Motor neuron (in vitro differentiated cells): ENCODE data around the gene DNAAF1. TPM values are rescaled to one million over a fixed set of nuclear protein-coding genes. Genes with fewer than 3 reads are reported as not detected.
"Not testable (repeated sequence)": the region's sequence is repeated elsewhere in the genome, so short reads cannot be mapped to it uniquely, and the experiment has no call there.

Source experiments
- ATAC-seq, 8 experiments: fragments of 200-7000 bp; cut with Tn5 transposase; replicated peaks in 6 of 8; 2 replicates each; pipeline ENCODE4 v1.8.0; 2021; ENCODE audit warnings: mild to moderate bottlenecking in 8 of 8, moderate library complexity in 8 of 8
- H3K27ac ChIP-seq, 2 donors: fragments of 250-450 bp; sonication (Bioruptor Pico); 2 replicates each; pipeline ENCODE4 v1.9.0; 2021; ENCODE audit warnings: antibody characterized with exemption in 2 of 2, mild to moderate bottlenecking in 2 of 2, moderate library complexity in 1 of 2
- H3K4me1 ChIP-seq, 2 donors: fragments of 250-450 bp; sonication (Bioruptor Pico); replicated peaks in 1 of 2; 2 replicates each; pipeline ENCODE4 v1.6.1; 2021; ENCODE audit warnings: antibody characterized with exemption in 2 of 2, mild to moderate bottlenecking in 2 of 2, moderate library complexity in 1 of 2
- H3K4me3 ChIP-seq, 5 donors: fragments of 250-450 bp; sonication (Bioruptor Pico); 2 replicates each; pipeline ENCODE4 v1.9.0; 2021; ENCODE audit warnings: antibody characterized with exemption in 5 of 5, mild to moderate bottlenecking in 5 of 5, moderate library complexity in 4 of 5
- WGBS, 10 experiments: fragments of 450-650 bp; shearing (Covaris generic); methylation state at CpG; one replicate each; pipeline ENCODE4 v1.0.0; 2022; 5-methylcytosine and 5-hydroxymethylcytosine counted together
- in situ Hi-C, 9 experiments: fragments of 400-800 bp; cut with MboI; loops; one replicate each; pipeline ENCODE4 v1.15.0; 2021; ENCODE audit warnings: low sequenced_read_pairs in 9 of 9, low pct_unique_long_range_greater_than_20kb in 2 of 9; ENCODE audit not compliant: unreplicated experiment in 9 of 9
- total RNA-seq, 8 experiments: library from RNA; unstranded; fragments of 300-600 nt; gene quantifications; 2 replicates each; pipeline versions ENCODE4 v1.2.3 to v1.2.4, GENCODE V29; 2022

DNAAF1 gene
- total RNA-seq, 8 experiments from 2014 or later, result 0.36 to 17.7 (median 1.2) TPM

DNA sequence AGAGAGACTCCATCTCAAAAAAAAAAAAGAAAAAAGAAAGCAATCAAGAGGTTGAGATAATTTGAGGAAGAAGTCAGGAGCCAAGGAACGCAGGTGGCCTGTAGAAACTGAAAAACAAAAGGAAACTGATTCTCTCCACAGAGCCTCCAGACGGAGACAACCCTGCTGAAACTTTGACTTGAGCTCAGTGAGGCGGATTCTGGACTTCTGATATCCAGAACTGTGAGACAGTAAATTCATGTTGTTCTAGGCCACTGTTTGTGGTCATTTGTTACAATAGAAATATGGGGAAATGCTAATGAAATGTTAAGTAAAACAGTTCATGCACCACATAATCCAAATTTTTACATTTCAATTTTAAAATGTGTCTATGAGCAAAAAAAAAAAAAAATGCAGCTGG, 33.6 kb upstream of the DNAAF1 start:
- no peak overlapping the region for H3K4me3 ChIP-seq
- H3K4me1 ChIP-seq, result peaks cover 6 to 17% of the 10 kb centered on the region in 2 donors
- in situ Hi-C loops, result loop anchor here in 2 of 9 experiments (25.0 kb wide), 1 partner anchor 376 kb away; no protein-coding TSS in a partner anchor
- ATAC-seq, result peak in 3 of 8 experiments; percentile 39 to 61 (median 51)
- no peak overlapping the region for H3K27ac ChIP-seq
- WGBS, 10 experiments, result 25 to 100% (median 100%) methylated on average over 1 to 3 of the region's 3 CpGs; no CpG with 5 or more reads in 1 of the 10 experiments

DNA sequence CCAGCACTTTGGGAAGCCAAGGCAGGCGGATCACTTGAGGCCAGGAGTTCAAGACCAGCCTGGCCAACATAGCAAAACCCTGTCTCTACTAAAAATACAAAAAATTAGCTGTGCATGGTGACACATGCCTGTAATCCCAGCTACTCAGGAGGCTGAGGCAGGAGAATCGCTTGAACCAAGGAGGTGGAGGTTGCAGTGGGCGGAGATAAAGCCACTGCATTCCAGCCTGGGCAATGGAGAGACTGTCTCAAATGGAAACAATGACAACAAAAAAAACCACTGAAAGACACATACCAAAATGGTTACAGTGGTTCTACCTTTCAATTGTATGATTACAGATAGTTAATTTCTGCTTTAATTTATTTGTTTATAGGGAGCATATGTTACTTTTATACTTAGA, 33.2 kb upstream of the DNAAF1 start:
- not testable (repeated sequence) for H3K4me3 ChIP-seq, H3K27ac ChIP-seq, ATAC-seq
- 52 to 100% (median 100%) methylated on average over 1 to 3 of the region's 3 CpGs; no CpG with 5 or more reads in 1 of the 10 experiments for WGBS, 10 experiments
- H3K4me1 ChIP-seq, result peaks cover 6 to 17% of the 10 kb centered on the region in 2 donors
- in situ Hi-C loops, result loop anchor here in 2 of 9 experiments (25.0 kb wide), 1 partner anchor 375 kb away; no protein-coding TSS in a partner anchor

DNA sequence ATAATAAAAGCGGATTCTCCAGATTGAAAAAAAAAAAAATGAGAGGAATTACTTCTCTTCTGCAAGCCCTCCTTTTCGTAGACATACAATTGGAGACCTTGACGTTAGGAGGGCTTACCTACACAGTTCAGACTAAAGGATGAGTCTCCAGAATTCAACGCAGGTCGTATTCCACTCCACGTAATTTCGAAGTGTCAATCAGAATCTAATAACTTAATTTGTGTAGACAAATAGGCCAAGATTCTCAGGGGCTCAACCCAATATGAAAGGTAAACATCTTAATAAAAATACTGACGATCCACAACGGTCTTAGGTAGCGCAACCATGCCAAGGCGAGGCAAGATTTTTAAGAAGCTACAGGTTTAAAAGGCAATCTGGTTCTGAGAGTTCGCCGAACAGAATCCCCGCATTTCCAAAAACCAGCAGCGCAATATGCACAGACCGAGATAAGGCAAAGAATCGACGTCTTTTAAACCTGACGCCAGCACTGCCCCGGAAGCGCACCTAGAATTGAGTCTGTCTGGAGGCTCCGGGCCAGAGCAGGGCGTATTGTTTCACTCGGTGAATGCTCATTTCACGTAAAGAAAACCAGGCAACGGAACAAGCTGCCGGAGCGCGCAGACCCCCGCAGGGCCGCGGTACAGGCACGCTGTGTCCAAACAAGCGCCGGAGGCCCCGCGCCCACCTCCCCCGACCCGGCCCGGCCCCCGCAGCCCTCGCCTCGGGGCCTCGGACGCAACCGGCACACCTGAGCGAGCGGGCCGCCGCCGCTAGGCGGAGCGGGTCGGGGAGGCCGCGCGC, 29.0 kb upstream of the DNAAF1 start:
- Histone ChIP-seq H3K4me1 (peaks cover 11 to 14% of the 10 kb centered on the region in 2 donors), H3K27ac (peak overlapping the region; percentile 89 to 96), H3K4me3 (peak overlapping the region; percentile 75 to 91 (median 88))
- ATAC-seq, result peak in 3 of 8 experiments; percentile 34 to 47 (median 37)
- WGBS, 10 experiments, result 0 to 9% (median 1%) methylated on average over 2 to 20 of the region's 57 CpGs; no CpG with 5 or more reads in 2 of the 10 experiments
- in situ Hi-C loops, result loop anchor here in 2 of 9 experiments (25.0 kb wide), 1 partner anchor 371 kb away; no protein-coding TSS in a partner anchor

DNA sequence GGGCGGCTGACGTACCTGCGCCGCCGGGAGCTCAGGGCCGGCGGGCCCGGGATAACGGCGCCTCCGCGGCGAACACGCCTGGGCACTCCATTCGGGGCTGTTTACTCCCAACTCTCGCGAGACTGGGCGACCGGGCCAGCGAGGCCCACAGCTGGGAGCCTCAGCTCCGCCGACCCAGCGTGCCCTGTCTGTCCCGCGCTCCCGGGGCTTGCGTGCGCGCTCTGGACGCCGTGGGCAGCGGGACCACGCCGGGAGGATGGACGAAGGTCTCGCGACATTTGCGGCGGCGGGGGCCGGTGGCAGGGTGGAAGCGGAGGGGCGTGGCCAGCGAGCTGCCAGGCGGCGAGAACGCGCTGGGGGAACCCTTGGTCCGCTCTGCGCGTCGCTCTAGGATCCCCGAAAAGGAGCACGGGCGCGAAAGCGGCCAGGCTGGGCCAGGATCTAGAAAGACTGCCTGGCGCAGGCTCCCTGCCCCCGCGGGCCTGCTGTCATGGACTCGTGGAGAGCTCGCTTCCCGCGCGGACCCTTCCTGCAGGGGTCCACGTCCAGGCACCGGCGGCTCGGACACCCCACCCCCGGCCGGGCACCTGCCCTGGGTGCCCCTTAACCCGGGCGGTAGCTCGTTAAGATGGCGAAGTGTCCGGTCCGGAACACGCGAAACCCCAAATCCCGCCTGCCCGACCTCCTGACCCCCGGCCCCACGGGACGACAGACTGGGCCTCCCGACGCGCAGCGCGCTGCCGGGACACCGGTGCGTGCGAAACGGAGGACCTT, 28.2 kb upstream of the DNAAF1 start, which contains the start of gene MBTPS1:
Gene MBTPS1 (minus strand): TSS at position 223 of the 774 bp plus-strand sequence. CDS start 15,159 bp downstream, outside the sequence.
- WGBS, 10 experiments, result 0 to 3% (median 0%) methylated on average over 1 to 11 of the region's 94 CpGs; no CpG with 5 or more reads in 4 of the 10 experiments
- ATAC-seq, result peak; percentile 92 to 97 (median 96)
- H3K4me1 ChIP-seq, result peaks cover 11 to 14% of the 10 kb centered on the region in 2 donors
- peak within 1 kb of the TSS; percentile 89 to 96 for H3K27ac ChIP-seq
- H3K4me3 ChIP-seq, result peak within 1 kb of the TSS; percentile 75 to 91 (median 88)
- in situ Hi-C loops, result loop anchor here in 2 of 9 experiments (25.0 kb wide), 1 partner anchor 370 kb away; no protein-coding TSS in a partner anchor

DNA sequence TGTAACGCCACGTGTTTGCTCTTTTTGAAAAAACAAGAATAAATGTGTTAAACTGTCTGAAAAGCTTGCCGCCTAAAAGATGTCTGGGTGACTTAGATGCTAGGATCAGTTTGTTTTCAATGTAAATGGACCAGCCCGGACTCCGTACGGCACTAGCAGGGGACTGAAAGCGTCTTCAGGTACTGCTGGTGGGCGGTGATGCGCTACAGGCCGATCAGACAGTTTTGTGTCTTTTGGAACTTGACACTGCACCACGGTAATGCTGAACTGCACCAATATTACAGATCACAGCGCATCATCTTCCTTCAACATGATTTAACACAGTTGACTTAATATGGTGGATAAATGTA, 27.6 kb upstream of the DNAAF1 start:
- Histone ChIP-seq H3K4me1 (peaks cover 11 to 14% of the 10 kb centered on the region in 2 donors), H3K4me3 (peak overlapping the region; percentile 75 to 91 (median 88)), H3K27ac (peak overlapping the region; percentile 89 to 96)
- in situ Hi-C loops, result loop anchor here in 2 of 9 experiments (25.0 kb wide), 1 partner anchor 370 kb away; no protein-coding TSS in a partner anchor
- no peak for ATAC-seq
- 0 to 80% (median 10%) methylated on average over 1 to 11 of the region's 12 CpGs; no CpG with 5 or more reads in 3 of the 10 experiments for WGBS, 10 experiments

DNA sequence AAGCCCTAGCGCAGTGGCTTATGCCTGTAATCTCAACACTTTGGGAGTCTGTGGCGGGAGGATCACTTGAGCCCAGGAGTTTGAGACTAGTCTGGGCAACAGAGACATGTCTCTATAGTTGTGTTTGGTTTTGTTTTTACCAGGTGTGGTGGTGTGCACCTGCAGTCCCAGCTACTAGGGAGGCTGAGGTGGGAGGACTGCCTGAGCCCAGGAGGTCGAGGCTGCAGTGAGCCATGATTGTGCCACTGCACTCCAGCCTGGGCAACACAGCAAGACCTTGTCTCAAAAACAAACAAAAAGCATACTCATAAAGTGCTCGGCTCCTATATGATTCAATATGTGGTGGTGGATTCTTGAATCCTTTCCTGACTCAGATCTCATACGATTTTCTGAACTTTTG, 26.8 kb upstream of the DNAAF1 start:
- in situ Hi-C loops, result loop anchor here in 2 of 9 experiments (25.0 kb wide), 1 partner anchor 369 kb away; no protein-coding TSS in a partner anchor
- ATAC-seq, result not testable (repeated sequence)
- WGBS, 10 experiments, result 46 to 100% (median 89%) methylated on average over 1 to 5 of the region's 5 CpGs; no CpG with 5 or more reads in 2 of the 10 experiments

DNA sequence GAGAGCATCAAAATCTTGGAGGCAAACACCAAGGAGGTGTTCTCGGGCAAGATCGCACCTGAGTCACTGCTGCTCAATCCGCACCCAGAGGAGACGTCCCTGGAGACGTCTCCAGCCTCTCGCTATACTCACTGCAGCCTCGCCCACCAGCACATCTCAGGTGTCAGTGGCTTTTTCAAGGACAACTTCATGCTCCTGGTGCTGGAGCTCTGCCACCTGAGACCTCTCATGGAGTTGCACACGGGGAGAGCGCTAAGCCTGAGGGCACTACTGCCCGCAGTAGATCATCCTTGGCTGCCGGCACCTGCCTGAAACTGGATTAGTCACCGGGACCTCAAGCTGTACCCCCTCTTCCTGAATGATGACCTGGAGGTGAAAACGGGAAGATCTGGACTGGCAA, 25.7 kb upstream of the DNAAF1 start:
- in situ Hi-C loops, result loop anchor here in 2 of 9 experiments (25.0 kb wide), 1 partner anchor 368 kb away; no protein-coding TSS in a partner anchor
- Histone ChIP-seq H3K4me3 (no peak overlapping the region), H3K4me1 (peaks cover 11 to 14% of the 10 kb centered on the region in 2 donors), H3K27ac (no peak overlapping the region)
- ATAC-seq, result no peak
- WGBS, 10 experiments, result 70 to 100% (median 93%) methylated on average over 1 to 8 of the region's 13 CpGs; no CpG with 5 or more reads in 2 of the 10 experiments

More for the DNA sequence above, 26.8 kb upstream of the DNAAF1 start:
- not testable (repeated sequence) for H3K27ac ChIP-seq, H3K4me3 ChIP-seq
- peaks cover 11 to 14% of the 10 kb centered on the region in 2 donors for H3K4me1 ChIP-seq

DNA sequence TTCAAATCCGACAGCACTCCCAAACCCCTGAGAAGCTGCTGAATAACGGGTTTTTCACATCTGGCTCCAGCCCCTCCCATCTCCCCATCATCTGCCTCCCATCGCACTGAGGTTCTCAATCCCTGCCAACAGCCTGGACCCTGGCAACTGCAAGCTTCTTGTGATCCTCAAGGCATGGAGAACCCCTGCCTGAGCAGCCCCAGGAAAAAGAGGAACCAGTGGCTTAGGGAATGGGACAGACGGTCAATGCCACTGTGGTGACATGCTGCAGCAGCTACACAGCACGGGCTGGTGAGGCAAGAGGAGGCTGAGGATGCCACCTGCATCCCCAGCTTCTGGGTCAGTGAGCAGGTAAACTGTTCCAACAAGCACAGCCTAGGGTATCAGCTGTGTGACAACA, 25.1 kb upstream of the DNAAF1 start:
- 18 to 100% (median 70%) methylated on average over 1 to 2 of the region's 5 CpGs; no CpG with 5 or more reads in 5 of the 10 experiments for WGBS, 10 experiments
- in situ Hi-C loops, result loop anchor here in 2 of 9 experiments (25.0 kb wide), 1 partner anchor 367 kb away; no protein-coding TSS in a partner anchor

DNA sequence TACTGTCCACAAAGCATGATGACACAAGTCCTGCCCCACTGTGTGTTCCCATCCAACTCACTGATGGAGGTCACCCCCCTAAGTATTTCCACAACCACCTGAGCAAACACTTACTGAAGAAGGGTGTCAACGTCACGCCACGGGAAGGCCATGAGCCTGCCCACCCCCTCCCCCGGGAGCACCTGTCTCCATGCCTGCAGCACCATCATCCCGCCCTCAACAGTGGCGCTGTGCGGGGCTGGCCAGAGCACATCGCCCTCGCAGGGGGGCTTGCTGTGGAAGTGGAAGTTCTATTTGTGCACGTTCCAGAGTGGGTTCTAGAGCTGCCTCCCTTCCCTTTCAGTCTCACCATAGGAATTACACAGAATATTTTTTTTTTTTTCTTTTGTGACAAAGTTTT, 24.1 kb upstream of the DNAAF1 start:
- ATAC-seq, result no peak
- Histone ChIP-seq H3K4me3 (no peak overlapping the region), H3K4me1 (peaks cover 5 to 6% of the 10 kb centered on the region in 2 donors), H3K27ac (no peak overlapping the region)
- in situ Hi-C loops, result loop anchor here in 2 of 9 experiments (25.0 kb wide), 1 partner anchor 366 kb away; no protein-coding TSS in a partner anchor
- 90 to 100% (median 97%) methylated on average over 1 to 7 of the region's 10 CpGs; no CpG with 5 or more reads in 6 of the 10 experiments for WGBS, 10 experiments

More for the DNA sequence above, 25.1 kb upstream of the DNAAF1 start:
- ATAC-seq, result no peak
- Histone ChIP-seq H3K4me3 (no peak overlapping the region), H3K27ac (no peak overlapping the region), H3K4me1 (peaks cover 10 to 11% of the 10 kb centered on the region in 2 donors)

DNA sequence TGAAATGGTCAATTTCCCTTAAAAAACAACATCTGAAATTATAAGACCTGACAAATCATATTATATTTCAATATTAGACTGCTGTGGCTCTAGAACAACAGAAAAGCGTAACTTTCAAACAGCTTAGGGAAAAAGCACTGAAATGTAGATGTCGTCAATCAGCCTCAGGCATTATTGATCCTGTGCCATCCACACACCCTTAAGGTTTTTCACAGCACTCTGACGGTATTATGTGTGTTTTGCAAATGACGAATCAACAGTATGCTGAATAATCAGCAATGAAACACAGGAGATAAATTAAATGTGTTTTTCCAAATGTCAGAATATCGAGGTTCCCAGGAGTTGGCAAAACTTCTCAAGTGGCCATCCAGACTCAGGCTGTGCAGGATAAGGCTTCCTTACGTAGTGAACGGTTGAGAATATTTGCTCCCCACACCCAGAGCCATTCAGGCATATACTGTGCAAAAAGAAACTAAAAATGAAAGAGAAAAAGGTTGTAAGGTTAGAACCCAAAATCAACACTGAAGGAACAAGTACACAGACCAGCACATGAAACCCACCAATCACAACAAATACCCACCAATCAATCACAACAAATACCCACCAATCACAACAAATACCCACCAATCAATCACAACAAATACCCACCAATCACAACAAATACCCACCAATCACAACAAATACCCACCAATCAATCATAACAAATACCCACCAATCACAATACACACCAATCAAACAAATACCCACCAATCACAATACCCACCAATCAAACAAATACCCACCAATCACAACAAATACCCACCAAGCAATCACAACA, 20.6 kb upstream of the DNAAF1 start:
- WGBS, 10 experiments, result 8 to 100% (median 85%) methylated on average over 1 to 7 of the region's 7 CpGs
- Histone ChIP-seq H3K27ac (no peak overlapping the region), H3K4me1 (no peaks in the 10 kb centered on the region), H3K4me3 (no peak overlapping the region)
- in situ Hi-C loops, result loop anchor here in 2 of 9 experiments (25.0 kb wide), 1 partner anchor 363 kb away; no protein-coding TSS in a partner anchor
- ATAC-seq, result peak in 3 of 8 experiments; percentile 90 to 95 (median 94)

DNA sequence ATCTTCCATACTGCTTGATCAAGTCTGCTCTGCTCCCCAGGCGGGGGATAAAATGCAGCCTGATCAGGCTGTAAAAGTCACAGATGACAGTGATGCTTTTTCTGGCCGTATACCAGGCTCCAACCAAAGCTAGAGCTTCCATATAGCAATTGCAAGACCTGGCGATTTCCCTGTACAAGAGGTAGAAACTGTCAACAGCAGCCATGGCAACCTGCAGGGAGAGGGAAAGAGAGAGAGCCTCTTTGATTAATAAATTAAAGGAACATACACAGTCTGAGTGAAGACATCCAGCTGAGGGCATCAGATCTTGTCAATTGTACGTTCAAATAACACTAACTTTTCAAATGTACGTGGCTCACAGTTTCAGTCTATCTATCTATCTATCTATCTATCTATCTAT, 14.0 kb upstream of the DNAAF1 start:
- no peak overlapping the region for H3K4me3 ChIP-seq
- peaks cover 0 to 2% of the 10 kb centered on the region in 2 donors for H3K4me1 ChIP-seq
- H3K27ac ChIP-seq, result no peak overlapping the region
- peak in 2 of 8 experiments; percentile 49 to 75 for ATAC-seq
- WGBS, 10 experiments, result 50 to 100% (median 89%) methylated on average over 1 to 5 of the region's 5 CpGs; no CpG with 5 or more reads in 1 of the 10 experiments
- in situ Hi-C loops, result no loop called here
